ENCODE results near the gene EPG5. TPM values are rescaled to one million over a fixed set of nuclear protein-coding genes. Genes with fewer than 3 reads are reported as not detected.

The EPG5 gene
- total RNA-seq, 4 donors from 2014 or later, result 18.7 to 30.3 (median 24.0) TPM

- in situ Hi-C loops (cut with MboI; ENCODE audit: low sequenced_read_pairs in 4 of 4), result loop anchor here in 2 of 4 donors (25.0 kb wide), 2 partner anchors 205 to 230 kb away; no protein-coding TSS in a partner anchor
- H3K36me3 ChIP-seq, result peaks cover 0 to 60% of the 10 kb centered on the region in 2 donors
- H3K27ac ChIP-seq, result no peak overlapping the region
Observed at GRCh38 chr18:45891806-45892205, 75.3 kb downstream of the EPG5 start.

DNA sequence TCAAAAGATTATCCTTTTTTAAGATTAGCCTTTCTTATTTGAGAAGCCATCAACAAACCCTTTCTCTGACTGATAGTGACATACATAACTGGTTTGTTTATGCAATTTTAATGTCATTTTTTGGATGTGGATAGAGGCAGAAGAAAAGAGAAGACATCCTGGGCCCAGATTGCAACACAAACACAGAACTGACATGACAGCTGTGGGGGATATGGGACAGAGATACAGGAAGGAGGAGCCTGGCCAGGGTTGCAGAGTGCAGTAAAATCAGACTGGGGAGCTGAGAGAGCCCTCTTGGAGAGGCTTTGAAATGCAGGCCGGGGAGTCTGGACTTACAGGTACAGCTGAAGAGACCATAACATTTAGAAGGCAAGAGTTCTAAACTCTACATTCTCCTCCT lies 76.5 kb downstream of the EPG5 start:
- no peak overlapping the region for H3K27ac ChIP-seq
- H3K27me3 ChIP-seq, result no peaks in the 10 kb centered on the region
- in situ Hi-C loops (cut with MboI; ENCODE audit: low sequenced_read_pairs in 4 of 4), result loop anchor here in 2 of 4 donors (25.0 kb wide), 2 partner anchors 203 to 228 kb away; no protein-coding TSS in a partner anchor
- no peak overlapping the region for H3K4me3 ChIP-seq
- ATAC-seq, result no peak
- intact Hi-C loops (cut with DNase I; ENCODE audit: low total_unique reads), result no loop called here
- H3K9me3 ChIP-seq, result no peaks in the 10 kb centered on the region
- no peaks in the 10 kb centered on the region for H3K4me1 ChIP-seq
- DNase-seq, result peak in 1 of 2 donors; percentile 4
- H3K36me3 ChIP-seq, result peaks cover 0 to 64% of the 10 kb centered on the region in 2 donors
- TF ChIP-seq CTCF (IDR thresholded peaks at IDR 0.05 in 4 of 5, conservative IDR thresholded peaks at IDR 0.05 in 1 of 5), result no peak
- no peak for TF ChIP-seq POLR2A (IDR thresholded peaks at IDR 0.05)

More at GRCh38 chr18:45891806-45892205, 75.3 kb downstream of the EPG5 start:
- no peaks in the 10 kb centered on the region for H3K9me3 ChIP-seq
- DNase-seq (no peak), ATAC-seq (no peak)
- intact Hi-C loops (cut with DNase I; ENCODE audit: low total_unique reads), result no loop called here
- no peak for TF ChIP-seq CTCF (IDR thresholded peaks at IDR 0.05 in 4 of 5, conservative IDR thresholded peaks at IDR 0.05 in 1 of 5)
- TF ChIP-seq POLR2A (IDR thresholded peaks at IDR 0.05), result no peak
- no peak overlapping the region for H3K4me3 ChIP-seq
- no peaks in the 10 kb centered on the region for H3K27me3 ChIP-seq
- H3K4me1 ChIP-seq, result no peaks in the 10 kb centered on the region

DNA sequence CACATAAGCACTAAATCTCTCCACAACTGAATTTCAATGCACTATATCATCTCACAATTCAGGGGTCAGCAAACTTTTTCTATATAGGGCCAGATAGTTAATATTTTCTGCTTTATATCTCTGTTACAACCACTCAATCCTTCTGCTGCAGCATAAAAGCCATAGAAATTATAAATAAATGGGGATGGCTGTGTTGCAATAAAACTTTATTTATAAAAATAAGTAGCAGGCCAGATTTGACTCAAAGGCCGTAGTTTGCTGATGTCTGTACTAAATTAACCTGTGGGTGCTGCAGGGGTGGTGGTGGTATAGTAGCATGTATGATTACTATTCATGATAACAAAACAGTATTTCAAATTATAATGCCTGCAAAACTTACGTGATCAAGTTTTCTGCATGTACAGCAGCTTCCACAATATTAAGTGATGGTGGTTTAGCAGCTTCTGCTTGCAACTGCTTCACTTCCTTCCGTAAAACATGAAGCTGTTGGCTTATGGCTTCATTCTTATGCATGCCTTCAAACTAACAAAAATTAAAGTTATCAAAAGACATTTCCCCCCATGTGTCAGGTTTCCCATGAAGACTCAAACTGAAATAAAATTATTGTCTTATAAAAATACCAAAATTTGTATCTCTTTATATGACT lies 77.6 kb downstream of the EPG5 start:
- in situ Hi-C loops (cut with MboI; ENCODE audit: low sequenced_read_pairs in 4 of 4) (loop anchor here in 3 of 4 donors (10.0 to 25.0 kb wide), 3 partner anchors 195 to 227 kb away; no protein-coding TSS in a partner anchor), intact Hi-C loops (cut with DNase I; ENCODE audit: low total_unique reads) (no loop called here)
- Histone ChIP-seq H3K4me3 (no peak overlapping the region), H3K36me3 (peaks cover 0 to 62% of the 10 kb centered on the region in 2 donors), H3K27ac (no peak overlapping the region), H3K9me3 (no peaks in the 10 kb centered on the region), H3K4me1 (no peaks in the 10 kb centered on the region), H3K27me3 (no peaks in the 10 kb centered on the region)
- ATAC-seq (no peak), DNase-seq (no peak)
- TF ChIP-seq CTCF (IDR thresholded peaks at IDR 0.05 in 4 of 5, conservative IDR thresholded peaks at IDR 0.05 in 1 of 5) (no peak), POLR2A (IDR thresholded peaks at IDR 0.05) (no peak)

- in situ Hi-C loops (cut with MboI; ENCODE audit: low sequenced_read_pairs in 4 of 4), result loop anchor here in 3 of 4 donors (10.0 to 25.0 kb wide), 3 partner anchors 193 to 225 kb away; no protein-coding TSS in a partner anchor
- Histone ChIP-seq H3K27me3 (no peaks in the 10 kb centered on the region), H3K9me3 (no peaks in the 10 kb centered on the region), H3K4me1 (no peaks in the 10 kb centered on the region), H3K36me3 (peaks cover 0 to 67% of the 10 kb centered on the region in 2 donors), H3K27ac (no peak overlapping the region), H3K4me3 (no peak overlapping the region)
- ATAC-seq (no peak), DNase-seq (no peak)
- TF ChIP-seq POLR2A (IDR thresholded peaks at IDR 0.05) (no peak), CTCF (IDR thresholded peaks at IDR 0.05 in 4 of 5, conservative IDR thresholded peaks at IDR 0.05 in 1 of 5) (no peak)
- intact Hi-C loops (cut with DNase I; ENCODE audit: low total_unique reads), result no loop called here
Observed at GRCh38 chr18:45887585-45887984, 79.5 kb downstream of the EPG5 start.
